A673 (cell line): Measurements from ENCODE around the gene EHD4.

Source experiments
- EZH2 ChIP-seq: fragments of 200-600 bp; sonication (generic); IDR thresholded peaks from 2 replicates; pipeline ENCODE4 v1.6.1; 2017; ENCODE audit warnings: borderline replicate concordance, low read depth, mild to moderate bottlenecking, mixed read lengths, antibody characterized with exemption, low read length; ENCODE audit not compliant: poor library complexity, severe bottlenecking
- TF ChIP-seq, protein P1 (sequence below): fragments of 300-800, 200-600 bp; sonication (generic); conservative IDR thresholded peaks from 2 replicates; pipeline ENCODE4 v1.5.1; 2017; ENCODE audit warnings: low read depth, mild to moderate bottlenecking, antibody characterized with exemption, low read length, moderate library complexity, mixed read lengths

DNA sequence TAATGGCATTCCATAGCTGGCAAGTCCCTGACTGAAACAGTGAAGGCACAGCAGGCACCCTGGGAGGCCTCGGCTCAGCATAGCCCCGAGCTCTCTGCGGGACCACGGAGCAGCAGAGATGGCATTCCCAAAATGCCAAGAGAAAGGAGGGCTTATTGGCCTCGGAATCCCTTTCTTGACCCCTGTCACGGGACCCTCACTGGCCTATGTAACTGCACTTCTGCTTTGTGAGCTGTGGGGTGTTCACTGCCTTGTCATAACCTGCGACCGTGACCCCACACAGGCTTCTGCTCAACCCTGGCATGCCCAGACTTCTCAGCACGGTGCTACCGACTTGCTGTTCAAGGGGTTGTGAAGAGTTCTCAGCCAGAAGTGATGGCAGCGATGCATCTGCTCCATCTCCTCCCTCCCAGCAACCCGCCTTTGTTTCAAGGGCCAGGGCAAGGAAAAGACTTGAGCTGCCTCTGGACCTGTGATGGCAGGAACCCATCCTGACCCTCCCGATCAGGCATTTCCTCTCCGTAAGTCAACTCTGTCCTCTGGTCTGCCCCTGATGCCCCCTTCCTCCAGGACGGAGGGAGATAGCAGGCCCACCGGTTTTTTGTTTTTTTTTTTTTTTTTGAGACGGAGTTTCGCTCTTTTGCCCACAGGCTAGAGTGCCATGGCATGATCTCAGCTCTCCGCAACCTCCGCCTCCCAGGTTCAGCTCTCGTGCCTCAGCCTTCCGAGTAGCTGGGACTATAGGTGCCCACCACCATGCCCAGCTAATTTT is 30.5 kb downstream of the EHD4 start:
- TF ChIP-seq, protein P1, sequence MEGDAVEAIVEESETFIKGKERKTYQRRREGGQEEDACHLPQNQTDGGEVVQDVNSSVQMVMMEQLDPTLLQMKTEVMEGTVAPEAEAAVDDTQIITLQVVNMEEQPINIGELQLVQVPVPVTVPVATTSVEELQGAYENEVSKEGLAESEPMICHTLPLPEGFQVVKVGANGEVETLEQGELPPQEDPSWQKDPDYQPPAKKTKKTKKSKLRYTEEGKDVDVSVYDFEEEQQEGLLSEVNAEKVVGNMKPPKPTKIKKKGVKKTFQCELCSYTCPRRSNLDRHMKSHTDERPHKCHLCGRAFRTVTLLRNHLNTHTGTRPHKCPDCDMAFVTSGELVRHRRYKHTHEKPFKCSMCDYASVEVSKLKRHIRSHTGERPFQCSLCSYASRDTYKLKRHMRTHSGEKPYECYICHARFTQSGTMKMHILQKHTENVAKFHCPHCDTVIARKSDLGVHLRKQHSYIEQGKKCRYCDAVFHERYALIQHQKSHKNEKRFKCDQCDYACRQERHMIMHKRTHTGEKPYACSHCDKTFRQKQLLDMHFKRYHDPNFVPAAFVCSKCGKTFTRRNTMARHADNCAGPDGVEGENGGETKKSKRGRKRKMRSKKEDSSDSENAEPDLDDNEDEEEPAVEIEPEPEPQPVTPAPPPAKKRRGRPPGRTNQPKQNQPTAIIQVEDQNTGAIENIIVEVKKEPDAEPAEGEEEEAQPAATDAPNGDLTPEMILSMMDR = no peak
- TF ChIP-seq EZH2 = no peak
